Osteocyte (in vitro differentiated cells): ENCODE measurements around the gene SEC61B. TPM values are rescaled to one million over a fixed set of nuclear protein-coding genes. Genes with fewer than 3 reads are reported as not detected.

ENCODE experiments used
- DNase-seq: peaks from one replicate; pipeline ENCODE4 v3.0.0; 2021; ENCODE audit warnings: mixed read lengths; ENCODE audit not compliant: unreplicated experiment; ENCODE audit errors: extremely low spot score
- H3K27ac Mint-ChIP-seq: one replicate; pipeline ENCODE4 v1.8.0; 2021; ENCODE audit warnings: mild to moderate bottlenecking, mixed read lengths; ENCODE audit not compliant: unreplicated experiment
- H3K27me3 Mint-ChIP-seq: one replicate; pipeline ENCODE4 v1.8.0; 2021; ENCODE audit warnings: mixed read lengths; ENCODE audit not compliant: unreplicated experiment
- H3K36me3 Mint-ChIP-seq: one replicate; pipeline ENCODE4 v1.8.0; 2021; ENCODE audit warnings: mixed read lengths; ENCODE audit not compliant: unreplicated experiment
- H3K4me1 Mint-ChIP-seq: one replicate; pipeline ENCODE4 v1.8.0; 2021; ENCODE audit warnings: mixed read lengths; ENCODE audit not compliant: unreplicated experiment
- H3K4me3 Mint-ChIP-seq: one replicate; pipeline ENCODE4 v1.8.0; 2021; ENCODE audit warnings: mild to moderate bottlenecking, moderate library complexity, mixed read lengths; ENCODE audit not compliant: unreplicated experiment
- H3K9me3 Mint-ChIP-seq: one replicate; pipeline ENCODE4 v1.8.0; 2021; ENCODE audit warnings: mixed read lengths; ENCODE audit not compliant: unreplicated experiment
- CTCF ChIP-seq: fragments of 200-600 bp; sonication (generic); IDR thresholded peaks from 2 replicates; pipeline ENCODE4 v1.5.0; 2021; ENCODE audit warnings: antibody characterized with exemption, mild to moderate bottlenecking, moderate library complexity
- total RNA-seq: library from RNA; stranded (reverse); gene quantifications from 2 replicates; pipeline ENCODE4 v1.2.1, GENCODE V29; 2021

The SEC61B gene
- total RNA-seq, 1 donor from 2014 or later = 148 TPM

GRCh38 chr9:99253772-99254431 is 31.8 kb downstream of the SEC61B start:
- no peak overlapping the region for H3K4me3 Mint-ChIP-seq
- DNase-seq = no peak
- H3K27ac Mint-ChIP-seq = no peak overlapping the region
- no peaks in the 10 kb centered on the region for H3K36me3 Mint-ChIP-seq
- H3K27me3 Mint-ChIP-seq = no peaks in the 10 kb centered on the region
- H3K9me3 Mint-ChIP-seq = no peaks in the 10 kb centered on the region
- H3K4me1 Mint-ChIP-seq = peaks cover 7% of the 10 kb centered on the region
- TF ChIP-seq CTCF = no peak

GRCh38 chr9:99255651-99256050 is 33.6 kb downstream of the SEC61B start:
- Mint-ChIP-seq H3K4me1 (no peaks in the 10 kb centered on the region), H3K27ac (no peak overlapping the region), H3K27me3 (no peaks in the 10 kb centered on the region), H3K9me3 (no peaks in the 10 kb centered on the region), H3K4me3 (no peak overlapping the region), H3K36me3 (no peaks in the 10 kb centered on the region)
- DNase-seq = no peak
- no peak for TF ChIP-seq CTCF

GRCh38 chr9:99257723-99258389 is 35.8 kb downstream of the SEC61B start:
- no peak overlapping the region for H3K27ac Mint-ChIP-seq
- TF ChIP-seq CTCF = no peak
- H3K9me3 Mint-ChIP-seq = no peaks in the 10 kb centered on the region
- no peak overlapping the region for H3K4me3 Mint-ChIP-seq
- DNase-seq = no peak
- H3K4me1 Mint-ChIP-seq = no peaks in the 10 kb centered on the region
- H3K27me3 Mint-ChIP-seq = no peaks in the 10 kb centered on the region
- no peaks in the 10 kb centered on the region for H3K36me3 Mint-ChIP-seq

- Mint-ChIP-seq H3K36me3 (no peaks in the 10 kb centered on the region), H3K9me3 (no peaks in the 10 kb centered on the region), H3K27me3 (no peaks in the 10 kb centered on the region), H3K4me1 (no peaks in the 10 kb centered on the region), H3K27ac (no peak overlapping the region), H3K4me3 (no peak overlapping the region)
- TF ChIP-seq CTCF = no peak
- no peak for DNase-seq
These were observed 37.3 kb downstream of the SEC61B start for GRCh38 chr9:99259231-99259918.

GRCh38 chr9:99261923-99262322 is 39.8 kb downstream of the SEC61B start:
- DNase-seq = no peak
- Mint-ChIP-seq H3K27me3 (no peaks in the 10 kb centered on the region), H3K9me3 (no peaks in the 10 kb centered on the region), H3K4me1 (peaks cover 7% of the 10 kb centered on the region), H3K4me3 (no peak overlapping the region), H3K36me3 (no peaks in the 10 kb centered on the region), H3K27ac (no peak overlapping the region)
- TF ChIP-seq CTCF = no peak
